ENCODE data around the gene FABP6. TPM values are rescaled to one million over a fixed set of nuclear protein-coding genes. Genes with fewer than 3 reads are reported as not detected.

Gene FABP6
- total RNA-seq, 4 donors from 2014 or later: 2.5 TPM; not detected in 3

DNA sequence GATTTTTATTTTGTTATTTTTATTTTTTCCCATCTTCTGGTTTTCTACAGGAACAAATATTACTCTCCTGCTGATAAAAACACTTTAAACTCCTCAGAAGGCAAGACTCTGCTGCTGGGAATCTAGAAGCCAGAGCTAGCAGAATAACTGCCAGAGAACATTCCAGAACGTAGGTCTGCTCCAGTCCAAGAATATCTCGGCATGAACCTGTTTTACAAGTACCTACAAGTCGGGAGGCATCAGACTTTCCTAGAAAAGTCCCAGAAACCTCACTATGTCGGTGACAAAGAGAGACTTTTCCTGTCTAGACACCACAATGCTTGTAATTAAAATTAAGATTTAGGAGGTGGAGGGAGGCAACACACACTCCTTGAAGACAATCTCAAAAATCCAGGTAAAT, 41.4 kb downstream of the FABP6 start:
- Histone ChIP-seq H3K4me3 (no peak overlapping the region), H3K36me3 (no peaks in the 10 kb centered on the region), H3K4me1 (peaks cover 28% of the 10 kb centered on the region), H3K27me3 (no peaks in the 10 kb centered on the region), H3K27ac (no peak overlapping the region), H3K9me3 (no peaks in the 10 kb centered on the region)
- DNase-seq (ENCODE audit: low spot score in 2 of 2): no peak
- WGBS: 38% methylated on average over 4 of the region's 4 CpGs
- no peak for TF ChIP-seq POLR2AphosphoS5 (IDR thresholded peaks at IDR 0.05)
- TF ChIP-seq EP300 (IDR thresholded peaks at IDR 0.05): no peak
- TF ChIP-seq POLR2A (IDR thresholded peaks at IDR 0.05): no peak
- TF ChIP-seq CTCF (IDR thresholded peaks at IDR 0.05): no peak

DNA sequence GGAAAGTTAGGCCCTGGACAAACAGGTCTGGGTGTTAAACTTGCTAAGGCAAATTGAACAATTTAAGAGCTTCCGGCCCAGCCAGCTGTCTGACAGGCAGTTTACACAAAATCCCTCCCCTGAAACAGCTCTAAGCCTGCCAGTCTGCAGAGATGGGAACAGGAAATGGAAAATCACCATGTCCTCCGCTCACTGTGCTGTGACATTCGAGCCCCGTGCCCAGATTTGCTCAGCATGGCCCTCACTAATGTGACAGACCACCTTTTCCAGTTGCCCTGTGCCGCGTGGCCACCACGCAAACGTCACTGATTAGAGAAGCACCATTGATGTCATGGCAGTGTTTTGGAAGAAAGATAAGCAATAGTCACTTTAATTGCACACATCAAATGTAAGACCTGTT, 42.1 kb downstream of the FABP6 start:
- no peaks in the 10 kb centered on the region for H3K36me3 ChIP-seq
- H3K27me3 ChIP-seq: no peaks in the 10 kb centered on the region
- TF ChIP-seq POLR2AphosphoS5 (IDR thresholded peaks at IDR 0.05): no peak
- TF ChIP-seq EP300 (IDR thresholded peaks at IDR 0.05): no peak
- no peak for TF ChIP-seq CTCF (IDR thresholded peaks at IDR 0.05)
- no peak for TF ChIP-seq POLR2A (IDR thresholded peaks at IDR 0.05)
- no peaks in the 10 kb centered on the region for H3K9me3 ChIP-seq
- no peak for DNase-seq (ENCODE audit: low spot score in 2 of 2)
- H3K27ac ChIP-seq: no peak overlapping the region
- 29% methylated on average over 8 of the region's 8 CpGs for whole genome bisulfite sequencing
- no peak overlapping the region for H3K4me3 ChIP-seq
- peaks cover 28% of the 10 kb centered on the region for H3K4me1 ChIP-seq

GRCh38 chr5:160271836-160272235, 42.5 kb downstream of the FABP6 start:
- no peak for DNase-seq (ENCODE audit: low spot score in 2 of 2)
- no peaks in the 10 kb centered on the region for H3K36me3 ChIP-seq
- 74% methylated on average over 6 of the region's 6 CpGs for WGBS
- no peak overlapping the region for H3K4me3 ChIP-seq
- peaks cover 28% of the 10 kb centered on the region for H3K4me1 ChIP-seq
- TF ChIP-seq CTCF (IDR thresholded peaks at IDR 0.05) (no peak), POLR2A (IDR thresholded peaks at IDR 0.05) (no peak), EP300 (IDR thresholded peaks at IDR 0.05) (no peak), POLR2AphosphoS5 (IDR thresholded peaks at IDR 0.05) (no peak)
- H3K27ac ChIP-seq: no peak overlapping the region
- no peaks in the 10 kb centered on the region for H3K27me3 ChIP-seq
- H3K9me3 ChIP-seq: no peaks in the 10 kb centered on the region

DNA sequence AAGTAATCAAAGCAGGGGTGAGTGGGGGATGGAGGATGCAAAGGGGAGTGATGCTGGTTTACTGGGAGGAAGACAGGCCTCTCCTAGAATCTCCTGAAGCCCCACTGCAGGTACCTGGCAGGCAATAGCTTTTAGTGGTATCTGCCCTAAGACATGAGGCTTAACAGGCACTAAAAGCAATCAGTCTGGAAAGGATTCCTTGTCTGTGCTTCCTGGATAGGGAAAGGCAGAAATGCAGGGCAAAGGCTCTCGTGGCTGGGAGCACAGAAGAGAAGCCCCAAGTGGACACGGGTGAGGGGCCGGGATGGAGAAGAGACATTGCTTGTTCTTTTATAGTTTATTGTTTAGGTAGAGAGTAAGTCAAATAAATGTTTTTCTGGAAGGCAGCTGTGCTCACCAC, 43.0 kb downstream of the FABP6 start:
- H3K36me3 ChIP-seq: no peaks in the 10 kb centered on the region
- no peak overlapping the region for H3K4me3 ChIP-seq
- no peak overlapping the region for H3K27ac ChIP-seq
- DNase-seq (ENCODE audit: low spot score in 2 of 2): no peak
- H3K4me1 ChIP-seq: peaks cover 28% of the 10 kb centered on the region
- no peaks in the 10 kb centered on the region for H3K9me3 ChIP-seq
- 71% methylated on average over 3 of the region's 3 CpGs for WGBS
- no peak for TF ChIP-seq POLR2A (IDR thresholded peaks at IDR 0.05)
- TF ChIP-seq EP300 (IDR thresholded peaks at IDR 0.05): no peak
- TF ChIP-seq CTCF (IDR thresholded peaks at IDR 0.05): no peak
- TF ChIP-seq POLR2AphosphoS5 (IDR thresholded peaks at IDR 0.05): no peak
- H3K27me3 ChIP-seq: no peaks in the 10 kb centered on the region

DNA sequence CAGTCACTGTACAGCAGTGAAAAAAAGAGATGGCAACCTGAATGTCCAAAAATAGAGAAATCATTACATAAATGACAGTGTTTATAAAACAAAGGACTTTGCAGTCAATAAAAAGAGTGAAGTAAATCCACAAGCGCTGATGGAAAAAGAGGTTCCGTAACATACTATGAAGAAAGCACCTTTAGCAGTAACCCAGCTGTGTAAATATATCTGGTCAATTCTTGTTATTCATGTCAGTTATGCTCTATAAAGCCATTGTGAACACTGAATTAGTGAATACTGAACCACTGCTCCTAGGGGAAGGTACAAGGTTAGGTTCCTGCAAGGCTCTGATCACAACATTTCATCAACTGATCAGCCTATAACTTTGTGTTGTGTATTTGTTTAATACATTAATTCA, 43.6 kb downstream of the FABP6 start:
- TF ChIP-seq EP300 (IDR thresholded peaks at IDR 0.05): no peak
- no peak for TF ChIP-seq POLR2A (IDR thresholded peaks at IDR 0.05)
- no peak for TF ChIP-seq CTCF (IDR thresholded peaks at IDR 0.05)
- TF ChIP-seq POLR2AphosphoS5 (IDR thresholded peaks at IDR 0.05): no peak
- DNase-seq (ENCODE audit: low spot score in 2 of 2): no peak
- Histone ChIP-seq H3K27ac (no peak overlapping the region), H3K9me3 (no peaks in the 10 kb centered on the region), H3K36me3 (no peaks in the 10 kb centered on the region), H3K4me1 (peaks cover 28% of the 10 kb centered on the region), H3K4me3 (no peak overlapping the region), H3K27me3 (no peaks in the 10 kb centered on the region)
- WGBS: 98% methylated on average over 2 of the region's 2 CpGs

Data from suprapubic skin (tissue), 4 donors.